GM12878 (cell line): ENCODE data around the gene KLC4. TPM values are rescaled to one million over a fixed set of nuclear protein-coding genes. Genes with fewer than 3 reads are reported as not detected.

ENCODE experiments used
- BHLHE40 ChIP-seq, 2 experiments: fragments of 450-650 bp in 1 of 2; IDR thresholded peaks; 2 replicates each; pipeline ENCODE4 v1.6.1; 2011 to 2017; ENCODE audit warnings: low read depth in 2 of 2, borderline replicate concordance in 1 of 2, improper control_type of control experiment in 1 of 2, low read length in 1 of 2, mild to moderate bottlenecking in 1 of 2
- CEBPB ChIP-seq, 2 experiments: fragments of 150-350 bp in 1 of 2; IDR thresholded peaks; 2 replicates each; pipeline ENCODE4 v1.6.1; 2012 to 2014; ENCODE audit warnings: low read depth in 2 of 2, low read length in 2 of 2, borderline replicate concordance in 1 of 2, inconsistent platforms in 1 of 2
- EGR1 ChIP-seq, 2 experiments: IDR thresholded peaks; 1 replicate in 1 of 2; 2 replicates in 1 of 2; pipeline ENCODE4 v1.6.1; 2011 to 2012; ENCODE audit warnings: low read depth in 2 of 2, low read length in 2 of 2, borderline replicate concordance in 1 of 2, mild to moderate bottlenecking in 1 of 2, moderate library complexity in 1 of 2
- HDGF ChIP-seq: fragments of 450-650 bp; IDR thresholded peaks from 2 replicates; pipeline ENCODE4 v1.6.1; 2016; ENCODE audit warnings: antibody characterized with exemption
- IRF4 ChIP-seq: IDR thresholded peaks from 2 replicates; pipeline ENCODE4 v1.6.1; 2011; ENCODE audit warnings: low read depth, low read length
- JUND ChIP-seq: IDR thresholded peaks from 2 replicates; pipeline ENCODE4 v1.6.1; 2012; ENCODE audit warnings: low read depth, mild to moderate bottlenecking, low read length, improper control_type of control experiment, moderate library complexity
- KAT2A ChIP-seq: conservative IDR thresholded peaks from 2 replicates; pipeline ENCODE4 v1.6.1; 2011; ENCODE audit warnings: low read depth, low read length; ENCODE audit not compliant: control insufficient read depth
- LARP7 ChIP-seq: fragments of 450-650 bp; IDR thresholded peaks from 2 replicates; pipeline ENCODE4 v1.6.1; 2017; ENCODE audit warnings: mild to moderate bottlenecking
- MTA2 ChIP-seq: fragments of 450-650 bp; IDR thresholded peaks from 2 replicates; pipeline ENCODE4 v1.6.1; 2016; ENCODE audit warnings: low read depth, mild to moderate bottlenecking, moderate library complexity
- NFXL1 ChIP-seq: fragments of 450-650 bp; IDR thresholded peaks from 2 replicates; pipeline ENCODE4 v1.6.1; 2017; ENCODE audit warnings: antibody characterized with exemption, mild to moderate bottlenecking, borderline replicate concordance
- NR2F1 ChIP-seq: fragments of 450-650 bp; conservative IDR thresholded peaks from 2 replicates; pipeline ENCODE4 v1.6.1; 2017; ENCODE audit warnings: mild to moderate bottlenecking
- POLR2AphosphoS2 ChIP-seq: IDR thresholded peaks from 2 replicates; pipeline ENCODE4 v1.6.1; 2011; ENCODE audit warnings: low read depth, mild to moderate bottlenecking, low read length, improper control_type of control experiment, moderate library complexity
- RAD21 ChIP-seq: IDR thresholded peaks from 2 replicates; pipeline ENCODE4 v1.6.1; 2011; ENCODE audit warnings: mild to moderate bottlenecking, low read depth, low read length, moderate library complexity; ENCODE audit not compliant: insufficient read depth
- RELA ChIP-seq: fragments of 450-650 bp; IDR thresholded peaks from 2 replicates; pipeline ENCODE4 v1.8.0; 2014; ENCODE audit warnings: borderline replicate concordance; ENCODE audit not compliant: partially characterized antibody
- RFX5 ChIP-seq: IDR thresholded peaks from 2 replicates; pipeline ENCODE4 v1.6.1; 2011; ENCODE audit warnings: low read depth, low read length, improper control_type of control experiment
- STAT3 ChIP-seq: IDR thresholded peaks from 2 replicates; pipeline ENCODE4 v1.6.1; 2011; ENCODE audit warnings: low read depth, low read length, improper control_type of control experiment
- WRNIP1 ChIP-seq: IDR thresholded peaks from 2 replicates; pipeline ENCODE4 v1.6.1; 2011; ENCODE audit warnings: low read depth, low read length, improper control_type of control experiment, borderline replicate concordance
- YY1 ChIP-seq: IDR thresholded peaks from 2 replicates; pipeline ENCODE4 v1.6.1; 2011; ENCODE audit warnings: low read depth, mild to moderate bottlenecking, low read length
- ZBED1 ChIP-seq: IDR thresholded peaks from 2 replicates; pipeline ENCODE4 v1.6.1; 2016; ENCODE audit warnings: borderline replicate concordance
- ZNF384 ChIP-seq: IDR thresholded peaks from 2 replicates; pipeline ENCODE4 v1.6.1; 2012; ENCODE audit warnings: low read depth, mild to moderate bottlenecking, low read length, improper control_type of control experiment, borderline replicate concordance
- polyA plus RNA-seq, 11 experiments: library from polyadenylated mRNA; depleted of rRNA in 4 of 11; unstranded in 6 of 11; stranded (reverse) in 5 of 11; fragments of >200 nt; fragmentation: Nextera tagmentation in 4 of 11; fragmentation: Illumina TruSeq in 1 of 11; extraction: Ambion mirVana in 4 of 11; extraction: Trizol in 1 of 11; gene quantifications; 1 replicate in 1 of 11; 2 replicates in 10 of 11; pipeline versions ENCODE4 v1.2.1 to v1.2.3, GENCODE V29; 2011 to 2016; ENCODE audit warnings: inconsistent platforms in 2 of 11, missing spikeins in 2 of 11, low read depth in 1 of 11
- total RNA-seq, 4 experiments: library from RNA; depleted of rRNA in 3 of 4; stranded (reverse); fragments of >200 nt in 3 of 4; fragmentation: Illumina TruSeq in 1 of 4; extraction: Trizol in 1 of 4; gene quantifications; 2 replicates each; pipeline versions ENCODE4 v1.2.1 to v1.2.3, GENCODE V29; 2013 to 2021
- TF ChIP-seq, protein P1 (sequence below): IDR thresholded peaks from 2 replicates; pipeline ENCODE4 v1.6.1; 2012; ENCODE audit warnings: low read depth, low read length, improper control_type of control experiment
- TF ChIP-seq, protein P2 (sequence below): fragments of 450-650 bp; IDR thresholded peaks from 2 replicates; pipeline ENCODE4 v1.6.1; 2017; ENCODE audit warnings: antibody characterized with exemption, mild to moderate bottlenecking, moderate library complexity
- TF ChIP-seq, protein P3 (sequence below): fragments of 150-350 bp; IDR thresholded peaks from 2 replicates; pipeline ENCODE4 v1.6.1; 2014; ENCODE audit warnings: mild to moderate bottlenecking, low read depth, low read length
- TF ChIP-seq, protein P4 (sequence below): IDR thresholded peaks from 2 replicates; pipeline ENCODE4 v1.6.1; 2011; ENCODE audit warnings: low read depth, mild to moderate bottlenecking, low read length, moderate library complexity, borderline replicate concordance; ENCODE audit errors: extremely low read depth
- TF ChIP-seq, protein P5 (sequence below): fragments of 450-650 bp; IDR thresholded peaks from 2 replicates; pipeline ENCODE4 v1.6.1; 2017; ENCODE audit warnings: mild to moderate bottlenecking

KLC4 gene
- total and polyA plus RNA-seq, 10 of the 15 experiments (the other 5 are each of a cell fraction or from before 2014, with no cell fraction given) = 0.90 to 13.4 (median 6.9) TPM

DNA sequence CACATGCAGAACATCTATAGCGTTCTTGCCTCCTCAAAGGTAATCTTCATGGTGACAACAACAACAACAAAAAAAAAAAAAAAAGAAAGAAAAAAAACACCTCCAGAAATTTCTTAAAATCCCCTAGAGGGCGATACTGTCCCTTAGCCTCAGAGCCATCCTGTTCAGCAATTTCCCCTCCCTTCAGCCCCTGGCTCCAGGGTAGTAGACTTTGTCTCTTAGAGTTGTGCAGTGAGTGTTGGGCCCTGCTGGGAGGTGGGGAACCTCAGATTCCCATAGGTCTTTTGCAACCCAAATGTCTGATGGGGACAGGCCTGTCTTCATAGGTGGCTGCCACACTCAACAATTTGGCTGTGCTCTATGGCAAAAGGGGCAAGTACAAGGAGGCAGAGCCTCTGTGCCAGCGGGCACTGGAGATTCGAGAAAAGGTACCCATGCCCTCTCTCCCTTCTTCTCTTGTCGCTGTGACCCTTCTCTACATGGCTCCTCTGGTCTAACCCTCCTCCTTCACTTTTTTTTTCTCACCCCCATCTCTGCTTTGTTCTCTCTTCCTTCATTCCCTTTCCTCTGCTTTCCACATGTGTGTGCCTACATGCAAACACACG, 10.7 kb downstream of the KLC4 start (continued):
- no peak for TF ChIP-seq KAT2A
- TF ChIP-seq CEBPB (IDR thresholded peaks at IDR 0.05; ENCODE audit: borderline replicate concordance in 1 of 2, low read depth in 2 of 2, low read length in 2 of 2) = no peak
- TF ChIP-seq RELA = no peak
- TF ChIP-seq STAT3 = no peak
- TF ChIP-seq JUND = no peak
- no peak for TF ChIP-seq BHLHE40 (IDR thresholded peaks at IDR 0.05; ENCODE audit: borderline replicate concordance in 1 of 2, low read depth in 2 of 2, low read length in 1 of 2)
- TF ChIP-seq NFXL1 = no peak
- no peak for TF ChIP-seq MTA2
- TF ChIP-seq, protein P1, sequence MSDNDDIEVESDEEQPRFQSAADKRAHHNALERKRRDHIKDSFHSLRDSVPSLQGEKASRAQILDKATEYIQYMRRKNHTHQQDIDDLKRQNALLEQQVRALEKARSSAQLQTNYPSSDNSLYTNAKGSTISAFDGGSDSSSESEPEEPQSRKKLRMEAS = no peak
- peak; percentile 98 for TF ChIP-seq ZNF384
- TF ChIP-seq, protein P2, sequence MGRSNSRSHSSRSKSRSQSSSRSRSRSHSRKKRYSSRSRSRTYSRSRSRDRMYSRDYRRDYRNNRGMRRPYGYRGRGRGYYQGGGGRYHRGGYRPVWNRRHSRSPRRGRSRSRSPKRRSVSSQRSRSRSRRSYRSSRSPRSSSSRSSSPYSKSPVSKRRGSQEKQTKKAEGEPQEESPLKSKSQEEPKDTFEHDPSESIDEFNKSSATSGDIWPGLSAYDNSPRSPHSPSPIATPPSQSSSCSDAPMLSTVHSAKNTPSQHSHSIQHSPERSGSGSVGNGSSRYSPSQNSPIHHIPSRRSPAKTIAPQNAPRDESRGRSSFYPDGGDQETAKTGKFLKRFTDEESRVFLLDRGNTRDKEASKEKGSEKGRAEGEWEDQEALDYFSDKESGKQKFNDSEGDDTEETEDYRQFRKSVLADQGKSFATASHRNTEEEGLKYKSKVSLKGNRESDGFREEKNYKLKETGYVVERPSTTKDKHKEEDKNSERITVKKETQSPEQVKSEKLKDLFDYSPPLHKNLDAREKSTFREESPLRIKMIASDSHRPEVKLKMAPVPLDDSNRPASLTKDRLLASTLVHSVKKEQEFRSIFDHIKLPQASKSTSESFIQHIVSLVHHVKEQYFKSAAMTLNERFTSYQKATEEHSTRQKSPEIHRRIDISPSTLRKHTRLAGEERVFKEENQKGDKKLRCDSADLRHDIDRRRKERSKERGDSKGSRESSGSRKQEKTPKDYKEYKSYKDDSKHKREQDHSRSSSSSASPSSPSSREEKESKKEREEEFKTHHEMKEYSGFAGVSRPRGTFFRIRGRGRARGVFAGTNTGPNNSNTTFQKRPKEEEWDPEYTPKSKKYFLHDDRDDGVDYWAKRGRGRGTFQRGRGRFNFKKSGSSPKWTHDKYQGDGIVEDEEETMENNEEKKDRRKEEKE = no peak
- no peak for TF ChIP-seq EGR1 (IDR thresholded peaks at IDR 0.05; ENCODE audit: borderline replicate concordance in 1 of 2, low read depth in 2 of 2, low read length in 2 of 2)
- no peak for TF ChIP-seq RFX5
- TF ChIP-seq NR2F1 = no peak
- TF ChIP-seq, protein P3, sequence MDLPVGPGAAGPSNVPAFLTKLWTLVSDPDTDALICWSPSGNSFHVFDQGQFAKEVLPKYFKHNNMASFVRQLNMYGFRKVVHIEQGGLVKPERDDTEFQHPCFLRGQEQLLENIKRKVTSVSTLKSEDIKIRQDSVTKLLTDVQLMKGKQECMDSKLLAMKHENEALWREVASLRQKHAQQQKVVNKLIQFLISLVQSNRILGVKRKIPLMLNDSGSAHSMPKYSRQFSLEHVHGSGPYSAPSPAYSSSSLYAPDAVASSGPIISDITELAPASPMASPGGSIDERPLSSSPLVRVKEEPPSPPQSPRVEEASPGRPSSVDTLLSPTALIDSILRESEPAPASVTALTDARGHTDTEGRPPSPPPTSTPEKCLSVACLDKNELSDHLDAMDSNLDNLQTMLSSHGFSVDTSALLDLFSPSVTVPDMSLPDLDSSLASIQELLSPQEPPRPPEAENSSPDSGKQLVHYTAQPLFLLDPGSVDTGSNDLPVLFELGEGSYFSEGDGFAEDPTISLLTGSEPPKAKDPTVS = no peak
- 0 out of 2 replicates have a peak, but pooled peaks have one; percentile 33 for TF ChIP-seq YY1
- no peak for TF ChIP-seq POLR2AphosphoS2
- TF ChIP-seq, protein P4, sequence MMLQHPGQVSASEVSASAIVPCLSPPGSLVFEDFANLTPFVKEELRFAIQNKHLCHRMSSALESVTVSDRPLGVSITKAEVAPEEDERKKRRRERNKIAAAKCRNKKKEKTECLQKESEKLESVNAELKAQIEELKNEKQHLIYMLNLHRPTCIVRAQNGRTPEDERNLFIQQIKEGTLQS = no peak
- TF ChIP-seq ZBED1 = no peak
- TF ChIP-seq IRF4 = no peak
- no peak for TF ChIP-seq WRNIP1
- TF ChIP-seq LARP7 = no peak
- 0 out of 2 replicates have a peak, but pooled peaks have one; percentile 36 for TF ChIP-seq HDGF
- peak; percentile 78 for TF ChIP-seq RAD21
- TF ChIP-seq, protein P5, sequence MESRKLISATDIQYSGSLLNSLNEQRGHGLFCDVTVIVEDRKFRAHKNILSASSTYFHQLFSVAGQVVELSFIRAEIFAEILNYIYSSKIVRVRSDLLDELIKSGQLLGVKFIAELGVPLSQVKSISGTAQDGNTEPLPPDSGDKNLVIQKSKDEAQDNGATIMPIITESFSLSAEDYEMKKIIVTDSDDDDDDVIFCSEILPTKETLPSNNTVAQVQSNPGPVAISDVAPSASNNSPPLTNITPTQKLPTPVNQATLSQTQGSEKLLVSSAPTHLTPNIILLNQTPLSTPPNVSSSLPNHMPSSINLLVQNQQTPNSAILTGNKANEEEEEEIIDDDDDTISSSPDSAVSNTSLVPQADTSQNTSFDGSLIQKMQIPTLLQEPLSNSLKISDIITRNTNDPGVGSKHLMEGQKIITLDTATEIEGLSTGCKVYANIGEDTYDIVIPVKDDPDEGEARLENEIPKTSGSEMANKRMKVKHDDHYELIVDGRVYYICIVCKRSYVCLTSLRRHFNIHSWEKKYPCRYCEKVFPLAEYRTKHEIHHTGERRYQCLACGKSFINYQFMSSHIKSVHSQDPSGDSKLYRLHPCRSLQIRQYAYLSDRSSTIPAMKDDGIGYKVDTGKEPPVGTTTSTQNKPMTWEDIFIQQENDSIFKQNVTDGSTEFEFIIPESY = no peak
